ENCODE data around the gene AKT3. TPM values are rescaled to one million over a fixed set of nuclear protein-coding genes. Genes with fewer than 3 reads are reported as not detected.

Gene AKT3
- total RNA-seq, 1 donor from 2014 or later: 107 TPM

- H3K4me3 Mint-ChIP-seq (ENCODE audit: unreplicated experiment): peak overlapping the region; percentile 96
- peaks cover 25% of the 10 kb centered on the region for H3K4me1 Mint-ChIP-seq (ENCODE audit: unreplicated experiment)
- no peaks in the 10 kb centered on the region for H3K36me3 Mint-ChIP-seq (ENCODE audit: unreplicated experiment)
- peak; percentile 85 for DNase-seq (ENCODE audit: extremely low spot score, unreplicated experiment)
- no peaks in the 10 kb centered on the region for H3K27me3 Mint-ChIP-seq (ENCODE audit: unreplicated experiment)
- no peak for TF ChIP-seq CTCF (IDR thresholded peaks at IDR 0.05)
- H3K9me3 Mint-ChIP-seq (ENCODE audit: unreplicated experiment): no peaks in the 10 kb centered on the region
- H3K27ac Mint-ChIP-seq (ENCODE audit: unreplicated experiment): peak overlapping the region; percentile 93
These were observed 432 bp downstream of the AKT3 start for GRCh38 chr1:243849421-243850201.

- no peaks in the 10 kb centered on the region for H3K9me3 Mint-ChIP-seq (ENCODE audit: unreplicated experiment)
- H3K4me3 Mint-ChIP-seq (ENCODE audit: unreplicated experiment): peak overlapping the region; percentile 96
- peaks cover 25% of the 10 kb centered on the region for H3K4me1 Mint-ChIP-seq (ENCODE audit: unreplicated experiment)
- H3K27ac Mint-ChIP-seq (ENCODE audit: unreplicated experiment): peak overlapping the region; percentile 93
- no peak for DNase-seq (ENCODE audit: extremely low spot score, unreplicated experiment)
- TF ChIP-seq CTCF (IDR thresholded peaks at IDR 0.05): no peak
- no peaks in the 10 kb centered on the region for H3K36me3 Mint-ChIP-seq (ENCODE audit: unreplicated experiment)
- no peaks in the 10 kb centered on the region for H3K27me3 Mint-ChIP-seq (ENCODE audit: unreplicated experiment)
These were observed 1.1 kb downstream of the AKT3 start for GRCh38 chr1:243848858-243849420.

- Mint-ChIP-seq H3K36me3 (ENCODE audit: unreplicated experiment) (no peaks in the 10 kb centered on the region), H3K4me1 (ENCODE audit: unreplicated experiment) (peaks cover 26% of the 10 kb centered on the region), H3K4me3 (ENCODE audit: unreplicated experiment) (peak overlapping the region; percentile 96), H3K27me3 (ENCODE audit: unreplicated experiment) (no peaks in the 10 kb centered on the region), H3K9me3 (ENCODE audit: unreplicated experiment) (peaks cover under 1% of the 10 kb centered on the region), H3K27ac (ENCODE audit: unreplicated experiment) (peak overlapping the region; percentile 93)
- no peak for TF ChIP-seq CTCF (IDR thresholded peaks at IDR 0.05)
- no peak for DNase-seq (ENCODE audit: extremely low spot score, unreplicated experiment)
These were observed 1.7 kb downstream of the AKT3 start for GRCh38 chr1:243848165-243848857.

GRCh38 chr1:243846761-243847160 is 3.3 kb downstream of the AKT3 start:
- Mint-ChIP-seq H3K36me3 (ENCODE audit: unreplicated experiment) (no peaks in the 10 kb centered on the region), H3K4me1 (ENCODE audit: unreplicated experiment) (peaks cover 38% of the 10 kb centered on the region), H3K9me3 (ENCODE audit: unreplicated experiment) (peaks cover 3% of the 10 kb centered on the region), H3K27ac (ENCODE audit: unreplicated experiment) (no peak overlapping the region), H3K4me3 (ENCODE audit: unreplicated experiment) (no peak overlapping the region), H3K27me3 (ENCODE audit: unreplicated experiment) (no peaks in the 10 kb centered on the region)
- no peak for DNase-seq (ENCODE audit: extremely low spot score, unreplicated experiment)
- TF ChIP-seq CTCF (IDR thresholded peaks at IDR 0.05): no peak

- H3K9me3 Mint-ChIP-seq (ENCODE audit: unreplicated experiment): peaks cover 3% of the 10 kb centered on the region
- H3K4me1 Mint-ChIP-seq (ENCODE audit: unreplicated experiment): peaks cover 39% of the 10 kb centered on the region
- no peaks in the 10 kb centered on the region for H3K36me3 Mint-ChIP-seq (ENCODE audit: unreplicated experiment)
- no peak overlapping the region for H3K4me3 Mint-ChIP-seq (ENCODE audit: unreplicated experiment)
- H3K27ac Mint-ChIP-seq (ENCODE audit: unreplicated experiment): no peak overlapping the region
- no peaks in the 10 kb centered on the region for H3K27me3 Mint-ChIP-seq (ENCODE audit: unreplicated experiment)
- DNase-seq (ENCODE audit: extremely low spot score, unreplicated experiment): no peak
- TF ChIP-seq CTCF (IDR thresholded peaks at IDR 0.05): no peak
These were observed 4.2 kb downstream of the AKT3 start for GRCh38 chr1:243845888-243846287.
